GM21528 (cell line): ENCODE data around the gene KLHL25.

Experiments
- ATAC-seq: cut with Tn5 transposase; IDR thresholded peaks from one replicate; pipeline ENCODE4 v1.9.1; 2021; ENCODE audit warnings: mild to moderate bottlenecking, moderate library complexity; ENCODE audit not compliant: unreplicated experiment, low FRiP score

The KLHL25 gene

GRCh38 chr15:85762039-85762755 is 32.5 kb downstream of the KLHL25 start:
- no peak for ATAC-seq

GRCh38 chr15:85761635-85762034 is 33.1 kb downstream of the KLHL25 start:
- no peak for ATAC-seq

GRCh38 chr15:85760531-85761371 is 34.0 kb downstream of the KLHL25 start:
- no peak for ATAC-seq

- ATAC-seq: no peak
These were observed 34.7 kb downstream of the KLHL25 start for GRCh38 chr15:85760049-85760448.

- ATAC-seq: no peak
These were observed 35.3 kb downstream of the KLHL25 start for GRCh38 chr15:85759376-85759775.

GRCh38 chr15:85758655-85758978 is 36.1 kb downstream of the KLHL25 start:
- ATAC-seq: no peak

GRCh38 chr15:85757939-85758654 is 36.6 kb downstream of the KLHL25 start:
- ATAC-seq: no peak

- ATAC-seq: no peak
These were observed 37.4 kb downstream of the KLHL25 start for GRCh38 chr15:85757073-85757938.

GRCh38 chr15:85756411-85757072 is 38.2 kb downstream of the KLHL25 start:
- ATAC-seq: no peak

GRCh38 chr15:85755942-85756341 is 38.8 kb downstream of the KLHL25 start:
- no peak for ATAC-seq

- ATAC-seq: no peak
These were observed 39.3 kb downstream of the KLHL25 start for GRCh38 chr15:85755471-85755870.

GRCh38 chr15:85754989-85755388 is 39.7 kb downstream of the KLHL25 start:
- ATAC-seq: no peak

GRCh38 chr15:85753791-85754452 is 40.8 kb downstream of the KLHL25 start:
- ATAC-seq: no peak

GRCh38 chr15:85753261-85753660 is 41.5 kb downstream of the KLHL25 start:
- ATAC-seq: no peak

- ATAC-seq: no peak
These were observed 42.2 kb downstream of the KLHL25 start for GRCh38 chr15:85752491-85752961.

GRCh38 chr15:85752124-85752475 is 42.6 kb downstream of the KLHL25 start:
- no peak for ATAC-seq

- no peak for ATAC-seq
These were observed 43.2 kb downstream of the KLHL25 start for GRCh38 chr15:85751291-85752123.
